Transverse colon (tissue), 4 donors: ENCODE measurements around the gene TBX5. TPM values are rescaled to one million over a fixed set of nuclear protein-coding genes. Genes with fewer than 3 reads are reported as not detected.

Experiments used
- DNase-seq: peaks from one replicate; pipeline ENCODE4 v3.0.0-alpha.2; 2019
- H3K27ac ChIP-seq, 4 donors: fragments of 200-600 bp; sonication (generic); 2 replicates each; pipeline ENCODE4 v1.5.1; 2016 to 2018; ENCODE audit warnings: inconsistent platforms in 4 of 4
- H3K27me3 ChIP-seq: fragments of 200-600 bp; sonication (generic); 2 replicates; pipeline ENCODE4 v1.5.1; 2017; ENCODE audit warnings: inconsistent platforms
- H3K36me3 ChIP-seq, 4 donors: fragments of 200-600 bp; sonication (generic); 2 replicates each; pipeline ENCODE4 v1.5.1; 2017 to 2019; ENCODE audit warnings: inconsistent platforms in 4 of 4
- H3K4me1 ChIP-seq, 4 donors: fragments of 200-600 bp; sonication (generic); 2 replicates each; pipeline ENCODE4 v1.5.1; 2017 to 2020; ENCODE audit warnings: inconsistent platforms in 4 of 4
- H3K4me3 ChIP-seq, 4 donors: fragments of 200-600 bp; sonication (generic); 1 replicate in 1 of 4; 2 replicates in 3 of 4; pipeline versions ENCODE4 v1.5.1 to v1.6.1; 2017 to 2019; ENCODE audit warnings: inconsistent platforms in 4 of 4
- H3K9me3 ChIP-seq, 2 donors: fragments of 200-600 bp; sonication (generic); 2 replicates each; pipeline ENCODE4 v1.5.1; 2017 to 2019; ENCODE audit warnings: inconsistent platforms in 2 of 2
- CTCF ChIP-seq, 5 experiments: fragments of 200-600 bp in 3 of 5; fragments of 450-650 bp in 2 of 5; sonication (generic) in 3 of 5; IDR thresholded peaks; 1 replicate in 2 of 5; 2 replicates in 3 of 5; pipeline ENCODE4 v1.5.1; 2016 to 2017; ENCODE audit warnings: antibody characterized with exemption in 5 of 5, inconsistent platforms in 3 of 5, mild to moderate bottlenecking in 2 of 5, moderate library complexity in 1 of 5
- EP300 ChIP-seq: sonication (generic); formaldehyde crosslinking; IDR thresholded peaks from one replicate; pipeline ENCODE4 v1.6.1; 2017; ENCODE audit warnings: antibody characterized with exemption, low read depth
- POLR2A ChIP-seq: fragments of 450-650 bp; IDR thresholded peaks from one replicate; pipeline ENCODE4 v1.6.1; 2016; ENCODE audit warnings: antibody characterized with exemption, mild to moderate bottlenecking, moderate library complexity
- POLR2AphosphoS5 ChIP-seq, 3 donors: sonication (generic); formaldehyde crosslinking; IDR thresholded peaks; one replicate each; pipeline ENCODE4 v1.6.1; 2016; ENCODE audit warnings: antibody characterized with exemption in 3 of 3
- WGBS, 2 donors: methylation state at CpG; one replicate each; pipeline ENCODE4 v1.1.5; 2018; ENCODE audit warnings: low coverage in 1 of 2; 5-methylcytosine and 5-hydroxymethylcytosine counted together
- in situ Hi-C, 4 donors: fragments of 200-750 bp; cut with MboI; loops; one replicate each; pipeline versions ENCODE4 v1.15.0 to v1.15.1; 2017; ENCODE audit warnings: low sequenced_read_pairs in 3 of 4, low pct_ligation_motif_present in 1 of 4, low pct_unique_long_range_greater_than_20kb in 1 of 4
- intact Hi-C: fragments of 100-400 bp; cut with DNase I; formaldehyde crosslinking; loops from one replicate; pipeline ENCODE4 v1.15.1; 2023; ENCODE audit warnings: low total_unique reads
- total RNA-seq, 4 donors: library from RNA; depleted of rRNA; stranded (reverse); fragments of >200 nt; gene quantifications; one replicate each; pipeline ENCODE4 v1.1.0, GENCODE V29; 2016

Gene TBX5
- total RNA-seq, 4 donors from 2014 or later = not detected

GRCh38 chr12:114311974-114312373 lies 94.0 kb downstream of the TBX5 start:
- intact Hi-C loops (no loop called here), in situ Hi-C loops (no loop called here)
- TF ChIP-seq POLR2A = no peak
- TF ChIP-seq CTCF (IDR thresholded peaks at IDR 0.05) = no peak
- no peak for TF ChIP-seq EP300
- no peak for TF ChIP-seq POLR2AphosphoS5 (IDR thresholded peaks at IDR 0.05)
- no peak overlapping the region for H3K4me3 ChIP-seq
- H3K4me1 ChIP-seq = no peaks in the 10 kb centered on the region
- H3K27me3 ChIP-seq = no peaks in the 10 kb centered on the region
- WGBS, 2 donors = 71 to 72% methylated on average over 3 to 4 of the region's 4 CpGs
- no peak overlapping the region for H3K27ac ChIP-seq
- H3K9me3 ChIP-seq = no peaks in the 10 kb centered on the region
- no peak for DNase-seq
- no peaks in the 10 kb centered on the region for H3K36me3 ChIP-seq

- in situ Hi-C loops (no loop called here), intact Hi-C loops (no loop called here)
- 50 to 67% methylated on average over 1 of the region's 1 CpG for WGBS, 2 donors
- peaks cover 3% of the 10 kb centered on the region for H3K27me3 ChIP-seq
- no peak for DNase-seq
- no peaks in the 10 kb centered on the region for H3K4me1 ChIP-seq
- no peak overlapping the region for H3K4me3 ChIP-seq
- no peaks in the 10 kb centered on the region for H3K9me3 ChIP-seq
- TF ChIP-seq POLR2A (no peak), EP300 (no peak), POLR2AphosphoS5 (IDR thresholded peaks at IDR 0.05) (no peak), CTCF (IDR thresholded peaks at IDR 0.05) (no peak)
- H3K36me3 ChIP-seq = no peaks in the 10 kb centered on the region
- H3K27ac ChIP-seq = no peak overlapping the region
Observed at GRCh38 chr12:114306646-114307045, 99.3 kb downstream of the TBX5 start.

- H3K9me3 ChIP-seq = no peaks in the 10 kb centered on the region
- intact Hi-C loops = no loop called here
- peaks cover 3% of the 10 kb centered on the region for H3K27me3 ChIP-seq
Observed at GRCh38 chr12:114305446-114305845, 100.5 kb downstream of the TBX5 start.

More at GRCh38 chr12:114305446-114305845, 100.5 kb downstream of the TBX5 start:
- in situ Hi-C loops = no loop called here
- Histone ChIP-seq H3K4me3 (no peak overlapping the region), H3K27ac (no peak overlapping the region), H3K36me3 (no peaks in the 10 kb centered on the region), H3K4me1 (no peaks in the 10 kb centered on the region)
- DNase-seq = no peak
- TF ChIP-seq CTCF (IDR thresholded peaks at IDR 0.05) (no peak), POLR2A (no peak), EP300 (no peak), POLR2AphosphoS5 (IDR thresholded peaks at IDR 0.05) (no peak)
